H1 (cell line): Measurements from ENCODE around the gene RFC3.

Source experiments
- ATF3 ChIP-seq: IDR thresholded peaks from 2 replicates; pipeline ENCODE4 v1.6.1; 2011; ENCODE audit warnings: low read depth, mild to moderate bottlenecking, low read length; ENCODE audit not compliant: insufficient read depth
- BRCA1 ChIP-seq: IDR thresholded peaks from 2 replicates; pipeline ENCODE4 v1.6.1; 2012; ENCODE audit warnings: low read depth, low read length, improper control_type of control experiment
- CTCF ChIP-seq, 3 experiments: IDR thresholded peaks; 1 replicate in 2 of 3; 2 replicates in 1 of 3; pipeline versions ENCODE4 v1.5.1 to v1.6.1; 2011; ENCODE audit warnings: low read length in 3 of 3, mild to moderate bottlenecking in 3 of 3, inconsistent platforms in 2 of 3, low read depth in 1 of 3, moderate library complexity in 1 of 3; ENCODE audit not compliant: insufficient read depth in 1 of 3; ENCODE audit errors: control extremely low read depth in 1 of 3
- EGR1 ChIP-seq: IDR thresholded peaks from 2 replicates; pipeline ENCODE4 v1.6.1; 2011; ENCODE audit warnings: low read depth, low read length, borderline replicate concordance
- JUN ChIP-seq: IDR thresholded peaks from 2 replicates; pipeline ENCODE4 v1.6.1; 2011; ENCODE audit warnings: low read depth, mild to moderate bottlenecking, improper control_type of control experiment, low read length
- POLR2AphosphoS5 ChIP-seq: IDR thresholded peaks from 2 replicates; pipeline ENCODE4 v1.6.1; 2011; ENCODE audit warnings: low read depth, low read length
- USF2 ChIP-seq: IDR thresholded peaks from 2 replicates; pipeline ENCODE4 v1.6.1; 2011; ENCODE audit warnings: low read length, improper control_type of control experiment

- no peak for TF ChIP-seq CTCF (IDR thresholded peaks at IDR 0.05; ENCODE audit: control extremely low read depth in 1 of 3, insufficient read depth in 1 of 3, low read depth in 1 of 3, low read length in 3 of 3)
- TF ChIP-seq POLR2AphosphoS5 = no peak
- no peak for TF ChIP-seq ATF3
- no peak for TF ChIP-seq JUN
- no peak for TF ChIP-seq EGR1
- TF ChIP-seq USF2 = no peak
- TF ChIP-seq BRCA1 = no peak
These were observed 20.3 kb upstream of the RFC3 start for GRCh38 chr13:33797622-33798021.
